Fibroblast of skin of right biceps (primary cell): ENCODE results near the gene MLYCD.

Experiments
- DNase-seq: peaks from one replicate; pipeline ENCODE4 v3.0.0-alpha.2; 2013

Gene MLYCD

DNA sequence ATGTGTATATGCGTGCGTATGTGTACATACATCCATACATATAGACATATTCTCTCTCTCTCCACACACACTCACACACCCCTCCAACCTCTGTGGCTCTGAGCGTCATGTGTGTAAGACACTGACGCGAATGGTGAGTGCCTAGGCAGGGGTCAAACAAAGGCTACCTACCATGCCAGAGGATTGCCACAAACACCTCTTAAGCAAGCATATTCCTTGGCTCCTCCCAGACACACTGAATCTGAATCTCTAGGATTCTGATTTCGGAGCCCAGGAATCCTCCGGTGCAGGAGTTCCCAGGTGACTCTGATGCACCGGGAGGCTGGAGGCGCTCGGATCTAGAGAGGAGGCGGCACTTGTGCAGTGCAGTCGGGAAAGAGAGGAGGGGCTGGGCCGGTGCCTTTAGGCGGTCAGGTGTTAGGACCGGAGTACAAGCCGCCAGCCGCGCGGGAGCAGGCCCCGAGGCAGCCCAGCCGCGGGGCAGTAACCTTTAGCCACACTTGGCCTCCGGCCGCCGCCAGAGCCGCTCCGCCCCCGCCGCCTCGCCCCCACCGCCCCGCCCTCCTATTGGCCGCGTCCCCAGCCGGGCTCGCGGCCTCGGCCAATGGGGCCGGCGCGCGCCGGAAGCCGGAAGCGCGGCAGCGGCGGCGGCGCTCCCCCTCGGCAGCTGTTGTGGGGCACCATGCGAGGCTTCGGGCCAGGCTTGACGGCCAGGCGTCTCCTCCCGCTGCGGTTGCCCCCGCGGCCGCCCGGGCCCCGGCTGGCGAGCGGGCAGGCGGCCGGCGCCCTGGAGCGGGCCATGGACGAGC is at the start of gene MLYCD:
MLYCD (plus strand) TSS at position 653 of the 809 bp plus-strand sequence; CDS start at position 683, 30 bp downstream.
- DNase-seq: peak; percentile 77

- DNase-seq: no peak
These were observed 49.5 kb upstream of the MLYCD start for GRCh38 chr16:83849421-83849820.

DNA sequence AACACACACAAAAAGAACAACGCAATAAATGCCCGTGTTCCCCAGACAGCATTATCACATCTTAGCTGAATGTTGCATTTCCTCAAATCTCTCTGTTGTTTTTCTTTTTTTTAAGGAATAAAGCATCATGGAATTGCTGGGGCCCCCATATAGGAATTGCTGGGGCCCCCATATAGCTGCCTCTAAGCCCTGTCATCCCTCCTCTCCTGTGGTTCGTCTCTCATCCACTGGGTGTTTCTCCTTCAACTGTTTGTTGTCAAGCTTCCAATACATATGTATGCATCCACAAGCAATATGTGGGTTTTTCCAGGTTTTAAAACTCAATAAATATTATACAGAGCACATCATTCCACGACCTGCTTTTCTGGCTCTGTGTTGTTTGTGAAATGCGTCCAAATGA is 48.0 kb upstream of the MLYCD start:
- DNase-seq: no peak

DNA sequence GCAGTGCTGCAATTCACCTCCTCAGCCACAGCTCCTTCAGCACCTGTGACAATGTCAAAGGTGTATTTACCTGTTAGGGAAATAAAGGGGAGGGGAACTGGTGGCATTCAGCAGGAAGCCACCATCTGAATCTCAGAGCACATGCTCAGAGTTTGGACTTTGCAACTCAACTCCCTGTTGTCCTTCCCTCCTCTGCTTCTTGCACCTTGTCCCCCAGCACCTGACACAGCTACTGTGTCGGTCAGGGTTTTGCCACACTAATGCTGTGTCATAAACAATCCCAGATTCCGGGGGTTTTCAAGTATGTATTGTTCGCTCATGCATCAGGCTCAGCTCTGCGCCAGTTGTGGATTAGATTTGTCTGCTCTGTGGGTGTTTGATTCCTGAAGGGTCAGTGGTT is 47.4 kb upstream of the MLYCD start:
- no peak for DNase-seq

DNA sequence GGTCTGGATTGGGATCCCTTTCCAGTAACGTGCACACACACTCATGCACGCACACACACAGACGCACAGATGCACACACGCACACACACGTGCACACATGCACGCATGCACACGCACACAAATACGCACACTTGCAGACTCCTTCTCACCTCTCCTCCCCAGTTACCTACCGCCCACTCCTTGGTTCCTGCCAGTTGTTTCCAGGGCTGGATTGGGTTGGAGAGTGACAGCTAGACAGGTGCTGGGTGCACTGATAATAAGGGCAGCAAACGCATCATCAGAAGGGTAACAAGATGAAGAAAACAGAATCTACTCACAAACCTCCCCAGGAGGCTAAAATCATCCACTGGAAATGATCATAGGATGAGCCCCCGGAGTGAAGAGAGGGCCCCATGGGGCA is 46.1 kb upstream of the MLYCD start:
- DNase-seq: no peak

DNA sequence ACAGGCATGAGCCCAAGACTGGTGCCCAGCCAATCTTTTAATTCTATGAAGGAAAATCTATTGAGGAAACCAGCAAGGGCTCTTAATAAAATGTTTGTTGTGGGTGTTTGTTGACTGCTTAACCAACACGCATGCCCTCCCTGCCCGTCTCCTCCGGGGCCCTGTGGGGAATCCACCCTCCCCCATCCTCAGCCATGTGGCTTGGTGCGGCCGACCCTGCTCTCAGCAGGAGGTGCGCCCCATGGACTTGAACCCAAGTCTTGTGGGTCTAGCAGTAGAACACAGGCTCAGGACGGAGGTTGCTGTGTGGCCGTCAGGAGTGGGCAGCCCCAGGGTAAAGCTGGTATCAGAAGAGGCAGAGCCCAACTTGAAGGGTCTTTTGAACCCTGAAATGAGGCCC is 45.1 kb upstream of the MLYCD start:
- DNase-seq: no peak

DNA sequence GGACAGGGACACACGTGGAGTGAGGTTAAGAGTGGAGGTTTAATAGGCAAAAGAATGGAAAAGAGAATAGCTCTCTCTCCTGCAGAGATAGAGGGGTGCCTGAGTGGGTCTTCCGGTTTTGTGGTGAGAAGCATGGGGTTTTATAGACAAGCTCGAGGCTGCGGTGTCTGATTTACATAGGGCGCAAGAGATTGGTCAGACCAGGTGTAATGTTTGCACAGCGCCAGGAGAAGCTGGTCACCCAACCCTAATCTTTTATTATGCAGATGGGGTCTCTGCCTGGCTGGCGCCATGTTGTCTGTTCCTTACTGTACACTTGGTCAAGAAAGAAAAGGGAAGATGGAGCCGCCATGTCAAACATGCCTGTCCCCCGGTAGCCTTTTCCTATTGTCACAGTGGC is 44.5 kb upstream of the MLYCD start:
- no peak for DNase-seq

DNA sequence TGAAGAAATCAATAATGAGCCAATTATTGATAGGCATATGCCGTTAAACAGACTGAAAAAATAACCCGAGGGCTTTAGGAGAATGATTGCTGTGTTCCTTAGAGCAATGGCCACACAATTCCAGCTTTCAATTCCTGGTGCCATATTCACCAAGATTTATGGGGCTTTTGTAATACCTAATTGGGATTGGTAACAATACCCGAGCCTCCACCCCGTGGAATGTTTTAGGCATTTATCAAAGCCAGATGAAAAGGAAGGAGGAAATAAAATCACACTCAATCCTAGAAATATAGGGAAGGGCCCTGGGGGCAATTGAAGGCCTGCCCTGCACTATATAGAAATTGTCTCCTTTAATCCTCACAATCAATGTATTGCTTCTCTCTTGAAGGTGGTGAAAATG is 42.1 kb upstream of the MLYCD start:
- no peak for DNase-seq

DNA sequence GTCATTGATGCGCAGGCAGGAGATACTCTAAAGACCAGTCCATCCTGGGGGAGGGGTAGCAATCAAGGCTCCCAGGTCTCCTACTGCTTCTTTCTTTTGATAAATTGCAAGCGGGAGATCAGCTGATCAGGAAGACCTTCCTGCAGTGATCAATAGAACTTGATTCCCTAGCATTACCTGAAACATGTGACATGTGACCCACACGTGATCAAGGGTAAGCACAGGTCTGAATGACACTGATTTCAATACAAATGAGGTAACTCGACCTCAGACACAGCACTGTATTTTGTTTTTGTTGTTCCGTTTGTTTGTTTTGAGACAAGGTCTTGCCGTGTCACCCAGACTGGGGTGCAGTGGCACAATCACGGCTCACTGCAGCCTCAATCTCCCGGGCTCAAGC is 39.6 kb upstream of the MLYCD start:
- no peak for DNase-seq

GRCh38 chr16:83862661-83863060 is 36.3 kb upstream of the MLYCD start:
- no peak for DNase-seq

GRCh38 chr16:83863682-83864081 is 35.2 kb upstream of the MLYCD start:
- DNase-seq: no peak

DNA sequence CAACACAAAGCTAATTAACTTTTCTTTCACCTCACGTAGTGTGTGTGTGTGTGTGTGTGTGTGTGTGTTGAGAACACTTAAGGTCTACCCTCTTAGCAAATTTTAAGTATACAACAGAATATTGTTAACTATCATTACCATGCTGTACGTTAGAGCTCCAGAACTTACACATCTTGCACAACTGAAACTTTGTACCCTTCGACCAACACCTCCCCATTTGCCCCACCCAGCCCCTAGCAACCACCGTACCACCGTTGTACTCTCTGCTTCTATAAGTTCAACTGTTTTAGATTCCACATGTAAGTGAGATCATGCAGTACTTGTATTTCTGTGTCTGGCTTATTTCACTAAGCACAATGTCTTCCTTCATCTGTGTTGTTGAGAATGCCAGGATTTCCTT is 28.1 kb upstream of the MLYCD start:
- DNase-seq: no peak

DNA sequence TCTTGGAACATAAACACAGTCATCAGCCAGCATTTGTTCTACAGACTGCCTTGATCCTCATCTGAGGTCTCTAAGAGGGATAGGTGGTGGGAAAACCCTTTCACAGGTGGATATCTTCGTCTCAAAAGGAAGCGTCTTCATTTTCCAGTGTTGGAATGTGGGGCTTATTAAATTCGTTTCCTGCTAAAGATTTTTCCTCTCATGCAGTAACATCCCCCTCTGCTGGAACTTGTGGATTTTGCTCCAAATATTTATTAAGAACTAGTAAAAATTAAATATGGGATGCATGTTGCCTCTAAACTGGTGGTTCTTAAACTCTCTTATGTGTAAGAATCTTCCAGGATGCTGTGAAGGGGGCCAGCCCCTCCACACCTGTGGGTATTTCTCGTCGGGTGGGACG is 20.1 kb upstream of the MLYCD start:
- peak; percentile 61 for DNase-seq

GRCh38 chr16:83882163-83882885 is 16.6 kb upstream of the MLYCD start:
- DNase-seq: no peak

- no peak for DNase-seq
These were observed 12.5 kb upstream of the MLYCD start for GRCh38 chr16:83886199-83886971.

- peak; percentile 29 for DNase-seq
These were observed 11.8 kb upstream of the MLYCD start for GRCh38 chr16:83887080-83887479.

DNA sequence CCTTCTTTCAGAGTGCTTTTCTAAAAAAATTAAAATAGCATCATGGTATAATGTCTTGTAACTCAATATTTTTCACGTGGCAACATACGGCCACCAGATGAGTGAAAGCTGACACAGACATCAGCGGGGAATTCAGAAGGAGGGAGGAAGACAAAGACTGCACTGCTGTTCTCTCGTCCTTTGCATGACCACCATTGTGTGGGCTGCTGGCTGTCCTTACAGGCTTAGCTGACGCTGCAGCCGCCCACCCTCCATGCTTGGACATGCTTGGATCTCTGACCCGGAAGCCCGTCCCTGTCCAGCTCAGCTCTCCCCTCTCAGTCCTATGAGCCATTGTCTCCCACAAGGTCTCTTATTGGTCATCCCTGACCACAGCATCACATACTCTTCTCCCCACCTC is 11.4 kb upstream of the MLYCD start:
- peak; percentile 10 for DNase-seq

- no peak for DNase-seq
These were observed 10.3 kb upstream of the MLYCD start for GRCh38 chr16:83888672-83889044.

- DNase-seq: no peak
These were observed 8.6 kb upstream of the MLYCD start for GRCh38 chr16:83890359-83890758.

- no peak for DNase-seq
These were observed 7.2 kb upstream of the MLYCD start for GRCh38 chr16:83891742-83892141.

DNA sequence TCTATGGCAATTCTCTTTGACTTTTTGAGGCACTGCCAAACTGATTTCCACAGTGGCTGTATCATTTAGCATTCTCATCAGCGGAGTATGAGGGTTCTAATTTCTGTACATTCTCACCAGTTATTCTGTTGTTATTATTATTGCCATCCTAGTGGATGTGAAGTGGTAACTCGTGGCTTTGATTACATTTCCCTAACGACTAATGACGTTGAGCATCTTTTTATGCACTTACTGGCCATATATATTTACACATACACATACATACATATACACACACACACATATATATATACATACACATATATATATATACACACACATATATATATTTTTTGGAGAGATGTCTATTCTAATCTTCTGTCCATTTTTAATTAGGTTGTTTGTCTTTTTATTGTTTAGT is 3.7 kb upstream of the MLYCD start:
- DNase-seq: no peak

DNA sequence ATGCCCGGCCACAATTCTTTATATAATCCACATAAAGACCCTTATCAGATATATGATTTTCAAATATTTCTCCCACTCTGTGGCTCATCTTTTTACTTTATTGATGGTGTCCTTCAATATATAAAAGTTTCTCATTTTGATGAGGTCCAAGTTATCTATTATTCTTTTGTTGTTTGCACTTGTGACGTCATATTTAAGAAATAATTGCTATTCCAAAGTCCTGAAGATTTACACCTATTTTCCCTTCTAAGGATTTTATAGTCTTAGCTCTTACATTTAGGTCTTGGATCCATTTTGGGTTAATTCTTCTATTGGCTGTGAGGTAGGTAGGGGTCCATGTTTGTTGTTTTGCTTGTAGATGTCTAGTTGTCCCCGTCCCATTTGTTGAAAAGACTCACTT is 3.0 kb upstream of the MLYCD start:
- DNase-seq: no peak

DNA sequence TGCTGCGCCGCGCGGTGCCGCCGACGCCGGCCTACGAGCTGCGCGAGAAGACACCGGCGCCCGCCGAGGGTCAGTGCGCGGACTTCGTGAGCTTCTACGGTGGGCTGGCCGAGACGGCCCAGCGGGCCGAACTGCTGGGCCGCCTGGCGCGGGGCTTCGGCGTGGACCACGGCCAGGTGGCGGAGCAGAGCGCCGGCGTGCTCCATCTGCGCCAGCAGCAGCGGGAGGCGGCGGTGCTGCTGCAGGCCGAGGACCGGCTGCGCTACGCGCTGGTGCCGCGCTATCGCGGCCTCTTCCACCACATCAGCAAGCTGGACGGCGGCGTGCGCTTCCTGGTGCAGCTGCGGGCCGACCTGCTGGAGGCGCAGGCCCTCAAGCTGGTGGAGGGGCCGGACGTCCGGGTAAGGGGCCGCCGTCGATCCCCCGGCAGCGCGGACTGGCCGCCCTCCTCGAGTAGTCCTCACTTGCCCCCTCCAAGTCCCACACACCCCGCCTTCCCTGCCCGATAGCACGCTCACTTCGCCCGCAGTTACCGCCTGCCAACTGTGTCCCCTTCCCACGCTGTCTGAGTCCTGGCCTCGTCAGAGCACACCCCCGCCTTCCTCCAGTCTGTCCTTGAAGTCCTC is 470 bp downstream of the MLYCD start:
- DNase-seq: peak; percentile 41
